GM12878 (cell line): ENCODE data around the gene AIFM1. TPM values are rescaled to one million over a fixed set of nuclear protein-coding genes. Genes with fewer than 3 reads are reported as not detected.

Experiments used
- ATAC-seq: fragments of 200-7000 bp; cut with Tn5 transposase; 3 replicates; pipeline ENCODE4 v1.9.1; 2020; ENCODE audit warnings: mild to moderate bottlenecking, moderate library complexity
- BruUV-seq: library from RNA; stranded (reverse); fragments of 400-500 nt; replicated peaks from 2 replicates; lab custom pipeline; 2021; lab: Mats Ljungman, UMichigan
- CTCF ChIA-PET: fragments of 300-600 bp; sonication (Branson Sonifier 250); formaldehyde crosslinking; extraction: SDS; loops from one replicate; lab custom pipeline; 2021; ENCODE audit warnings: inconsistent platforms; lab: Yijun Ruan, JAX
- POLR2A ChIA-PET: fragments of 350-600 bp; formaldehyde crosslinking; extraction: SDS; loops from one replicate; lab custom pipeline; 2021; ENCODE audit warnings: inconsistent platforms; lab: Charles Lee
- RAD21 ChIA-PET: fragments of 300-600 bp; sonication (Branson Sonifier 250); formaldehyde crosslinking; loops from one replicate; lab custom pipeline; 2023; ENCODE audit warnings: antibody characterized with exemption; ENCODE audit not compliant: unreplicated experiment; lab: Charles Lee
- SMC1A ChIA-PET: fragments of 300-600 bp; sonication (Branson Sonifier 250); formaldehyde crosslinking; loops from one replicate; lab custom pipeline; 2023; ENCODE audit not compliant: unreplicated experiment, uncharacterized antibody; lab: Charles Lee
- DNase-seq: peaks from one replicate; pipeline ENCODE4 v3.0.0-alpha.2; 2011; ENCODE audit warnings: low read depth, low spot score
- FAIRE-seq: peaks from 3 replicates; lab custom pipeline; 2011; peaks lifted over from hg19 to GRCh38; lab: Jason Lieb, UNC
- H2AFZ ChIP-seq: 2 replicates; pipeline ENCODE4 v1.6.0; 2011; ENCODE audit warnings: low read depth, low read length, control low read depth; ENCODE audit not compliant: control insufficient read depth
- H3K27ac ChIP-seq: 2 replicates; pipeline ENCODE4 v1.5.1; 2011; ENCODE audit warnings: control low read depth; ENCODE audit not compliant: control insufficient read depth, insufficient read depth
- H3K27me3 ChIP-seq, 2 experiments: replicated peaks in 1 of 2; 2 replicates each; pipeline versions ENCODE4 v1.6.0 to v1.6.1; 2011; ENCODE audit warnings: low read length in 1 of 2; ENCODE audit not compliant: control insufficient read depth in 2 of 2, insufficient read depth in 2 of 2
- H3K36me3 ChIP-seq, 2 experiments: 2 replicates each; pipeline ENCODE4 v1.5.1; 2011; ENCODE audit warnings: low read length in 1 of 2; ENCODE audit not compliant: control insufficient read depth in 2 of 2, insufficient read depth in 2 of 2
- H3K4me1 ChIP-seq: 2 replicates; pipeline ENCODE4 v1.6.1; 2011; ENCODE audit warnings: mild to moderate bottlenecking, low read length, moderate library complexity, mixed read lengths; ENCODE audit not compliant: control insufficient read depth, insufficient read depth
- H3K4me2 ChIP-seq: 2 replicates; pipeline ENCODE4 v1.6.0; 2011; ENCODE audit warnings: control low read depth; ENCODE audit not compliant: control insufficient read depth, insufficient read depth
- H3K4me3 ChIP-seq: fragments of 200-600 bp; sonication (generic); 2 replicates; pipeline ENCODE4 v1.5.1; 2016
- H3K79me2 ChIP-seq: 2 replicates; pipeline ENCODE4 v1.6.0; 2011; ENCODE audit warnings: low read length; ENCODE audit not compliant: control insufficient read depth, insufficient read depth
- H3K9ac ChIP-seq: 2 replicates; pipeline ENCODE4 v1.8.0; 2011; ENCODE audit warnings: low read length, control low read depth, mixed read lengths; ENCODE audit not compliant: control insufficient read depth, insufficient read depth
- H3K9me3 ChIP-seq: replicated peaks from 3 replicates; pipeline ENCODE4 v1.5.1; 2011; ENCODE audit warnings: mild to moderate bottlenecking, low read length; ENCODE audit not compliant: control insufficient read depth, insufficient read depth
- H4K20me1 ChIP-seq: 2 replicates; pipeline ENCODE4 v1.6.0; 2011; ENCODE audit not compliant: control insufficient read depth, insufficient read depth
- BCL3 ChIP-seq: IDR thresholded peaks from 2 replicates; pipeline ENCODE4 v1.6.1; 2011; ENCODE audit warnings: borderline replicate concordance, low read depth, mild to moderate bottlenecking, moderate library complexity, low read length; ENCODE audit not compliant: insufficient read depth, poor library complexity, severe bottlenecking
- CTCF ChIP-seq, 3 experiments: IDR thresholded peaks in 2 of 3; conservative IDR thresholded peaks in 1 of 3; 2 replicates each; pipeline ENCODE4 v1.5.1; 2011; ENCODE audit warnings: low read depth in 3 of 3, low read length in 3 of 3, mild to moderate bottlenecking in 3 of 3, control low read depth in 2 of 3, moderate library complexity in 2 of 3, inconsistent platforms in 1 of 3, mixed read lengths in 1 of 3; ENCODE audit not compliant: control insufficient read depth in 2 of 3, insufficient read depth in 1 of 3; ENCODE audit errors: extremely low read depth in 1 of 3
- EED ChIP-seq: sonication (generic); IDR thresholded peaks from 2 replicates; pipeline ENCODE4 v1.6.1; 2016; ENCODE audit warnings: antibody characterized with exemption, low read depth
- FOS ChIP-seq: IDR thresholded peaks from 3 replicates; pipeline ENCODE4 v1.6.1; 2011; ENCODE audit warnings: borderline replicate concordance; ENCODE audit not compliant: insufficient read length; ENCODE audit errors: extremely low read depth
- GATAD2B ChIP-seq: fragments of 450-650 bp; conservative IDR thresholded peaks from 2 replicates; pipeline ENCODE4 v1.6.1; 2017; ENCODE audit warnings: low read depth, mild to moderate bottlenecking, moderate library complexity
- HSF1 ChIP-seq: fragments of 150-350 bp; IDR thresholded peaks from 2 replicates; pipeline ENCODE4 v1.6.1; 2014; ENCODE audit warnings: mild to moderate bottlenecking, low read depth, low read length
- KDM1A ChIP-seq: fragments of 200-600 bp; sonication (generic); IDR thresholded peaks from 2 replicates; pipeline ENCODE4 v1.6.1; 2016; ENCODE audit warnings: borderline replicate concordance
- NFYB ChIP-seq: IDR thresholded peaks from 2 replicates; pipeline ENCODE4 v1.6.1; 2011; ENCODE audit warnings: low read depth, mild to moderate bottlenecking, low read length, improper control_type of control experiment, moderate library complexity; ENCODE audit not compliant: insufficient read depth
- POLR2AphosphoS5 ChIP-seq: IDR thresholded peaks from 2 replicates; pipeline ENCODE4 v1.6.1; 2011; ENCODE audit warnings: mild to moderate bottlenecking, low read length, inconsistent platforms
- TCF12 ChIP-seq: IDR thresholded peaks from 2 replicates; pipeline ENCODE4 v1.6.1; 2011; ENCODE audit warnings: low read depth, mild to moderate bottlenecking, low read length
- ZNF217 ChIP-seq: fragments of 450-650 bp; IDR thresholded peaks from 2 replicates; pipeline ENCODE4 v1.6.1; 2017; ENCODE audit warnings: antibody characterized with exemption, mild to moderate bottlenecking
- WGBS: methylation state at CpG from one replicate; pipeline ENCODE4 v1.1.6; 2016; ENCODE audit warnings: low lambda C conversion rate; ENCODE audit not compliant: insufficient replicate concordance, insufficient coverage; ENCODE audit errors: missing lambda C conversion rate; 5-methylcytosine and 5-hydroxymethylcytosine counted together
- in situ Hi-C: fragments of 300-500 bp; cut with MboI; formaldehyde crosslinking; loops from 9 replicates; pipeline ENCODE4 v1.14.3; 2018; ENCODE audit warnings: mixed read lengths
- intact Hi-C: fragments of 100-400 bp; cut with micrococcal nuclease; formaldehyde crosslinking; loops from one replicate; pipeline ENCODE4 v1.14.2; 2022; ENCODE audit not compliant: unreplicated experiment
- polyA plus RNA-seq, 11 experiments: library from polyadenylated mRNA; depleted of rRNA in 4 of 11; unstranded in 6 of 11; stranded (reverse) in 5 of 11; fragments of >200 nt; fragmentation: Nextera tagmentation in 4 of 11; fragmentation: Illumina TruSeq in 1 of 11; extraction: Ambion mirVana in 4 of 11; extraction: Trizol in 1 of 11; gene quantifications; 1 replicate in 1 of 11; 2 replicates in 10 of 11; pipeline versions ENCODE4 v1.2.1 to v1.2.3, GENCODE V29; 2011 to 2016; ENCODE audit warnings: inconsistent platforms in 2 of 11, missing spikeins in 2 of 11, low read depth in 1 of 11
- total RNA-seq, 4 experiments: library from RNA; depleted of rRNA in 3 of 4; stranded (reverse); fragments of >200 nt in 3 of 4; fragmentation: Illumina TruSeq in 1 of 4; extraction: Trizol in 1 of 4; gene quantifications; 2 replicates each; pipeline versions ENCODE4 v1.2.1 to v1.2.3, GENCODE V29; 2013 to 2021
- TF ChIP-seq, protein P1 (sequence below): fragments of 450-650 bp; IDR thresholded peaks from 2 replicates; pipeline ENCODE4 v1.6.1; 2016; ENCODE audit warnings: mild to moderate bottlenecking
- TF ChIP-seq, protein P2 (sequence below): fragments of 450-650 bp; IDR thresholded peaks from 2 replicates; pipeline ENCODE4 v1.6.1; 2018; ENCODE audit warnings: borderline replicate concordance, mild to moderate bottlenecking; ENCODE audit not compliant: partially characterized antibody
- TF ChIP-seq, protein P3 (sequence below): IDR thresholded peaks from 2 replicates; pipeline ENCODE4 v1.6.1; 2012; ENCODE audit warnings: low read depth, low read length, improper control_type of control experiment

AIFM1 gene
- total and polyA plus RNA-seq, 10 of the 15 experiments (the other 5 are each of a cell fraction or from before 2014, with no cell fraction given) = 44.2 to 121 (median 80.0) TPM

DNA sequence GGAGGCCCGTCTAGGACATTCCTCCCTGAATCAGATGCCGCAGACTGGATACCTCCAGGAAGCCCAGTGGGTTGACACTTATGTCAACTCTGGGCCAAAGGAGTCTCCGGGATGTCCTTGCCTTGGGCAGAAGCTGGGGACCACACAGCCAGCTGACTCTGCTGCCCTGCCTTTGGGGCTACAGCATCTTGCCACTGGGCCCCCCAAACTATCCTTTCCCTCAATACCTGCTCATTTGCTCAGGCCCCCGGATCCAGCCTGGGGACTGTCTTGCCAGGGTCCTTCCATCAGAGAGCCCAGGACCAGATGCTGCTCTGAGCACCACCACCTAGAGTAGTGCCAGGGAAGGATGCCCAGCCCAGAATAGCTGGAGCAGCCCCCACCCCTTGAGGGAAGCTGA, 25.2 kb upstream of the AIFM1 start:
- no peaks in the 10 kb centered on the region for H3K27me3 ChIP-seq
- DNase-seq = no peak
- ChIA-PET SMC1A (interaction anchor here (0.8 to 9.3 kb wide), 4 partner anchors 47 to 130 kb away, joined by 3 to 69 read pairs (median 8); no protein-coding TSS in a partner anchor), RAD21 (interaction anchor here (1.2 to 7.6 kb wide), 4 partner anchors 83 to 130 kb away, joined by 3 to 53 read pairs (median 8); no protein-coding TSS in a partner anchor), POLR2A (no interaction called here), CTCF (interaction anchor here (0.8 to 8.7 kb wide), 7 partner anchors 21 to 265 kb away, joined by 3 to 132 read pairs (median 6); no protein-coding TSS in a partner anchor)
- BruUV-seq = no TSS peak
- no peaks in the 10 kb centered on the region for H3K36me3 ChIP-seq
- H3K79me2 ChIP-seq = no peaks in the 10 kb centered on the region
- no peak overlapping the region for H2AFZ ChIP-seq
- H3K9me3 ChIP-seq = no peaks in the 10 kb centered on the region
- H3K4me3 ChIP-seq = no peak overlapping the region
- FAIRE-seq = no peak
- H3K27ac ChIP-seq = no peak overlapping the region
- no peak overlapping the region for H3K9ac ChIP-seq
- ATAC-seq = no peak
- H3K4me2 ChIP-seq = no peak overlapping the region
- peaks cover 4% of the 10 kb centered on the region; the same call in 1 of the 2 replicates for H3K4me1 ChIP-seq
- no peaks in the 10 kb centered on the region for H4K20me1 ChIP-seq
- intact Hi-C loops (loop anchor here (5.0 kb wide), 2 partner anchors 48 to 264 kb away; no protein-coding TSS in a partner anchor), in situ Hi-C loops (loop anchor here (25.0 kb wide), 1 partner anchor 578 kb away; no protein-coding TSS in a partner anchor)
- 60% methylated on average over 4 of the region's 4 CpGs for WGBS
- TF ChIP-seq TCF12 (no peak), KDM1A (no peak), CTCF (IDR thresholded peaks at IDR 0.05 in 2 of 3, conservative IDR thresholded peaks at IDR 0.05 in 1 of 3; ENCODE audit: control insufficient read depth in 2 of 3, extremely low read depth in 1 of 3, insufficient read depth in 1 of 3, low read depth in 3 of 3, low read length in 3 of 3) (no peak), FOS (no peak), NFYB (no peak), EED (no peak), HSF1 (no peak), GATAD2B (no peak), ZNF217 (no peak), BCL3 (no peak), POLR2AphosphoS5 (no peak)
- TF ChIP-seq, protein P1, sequence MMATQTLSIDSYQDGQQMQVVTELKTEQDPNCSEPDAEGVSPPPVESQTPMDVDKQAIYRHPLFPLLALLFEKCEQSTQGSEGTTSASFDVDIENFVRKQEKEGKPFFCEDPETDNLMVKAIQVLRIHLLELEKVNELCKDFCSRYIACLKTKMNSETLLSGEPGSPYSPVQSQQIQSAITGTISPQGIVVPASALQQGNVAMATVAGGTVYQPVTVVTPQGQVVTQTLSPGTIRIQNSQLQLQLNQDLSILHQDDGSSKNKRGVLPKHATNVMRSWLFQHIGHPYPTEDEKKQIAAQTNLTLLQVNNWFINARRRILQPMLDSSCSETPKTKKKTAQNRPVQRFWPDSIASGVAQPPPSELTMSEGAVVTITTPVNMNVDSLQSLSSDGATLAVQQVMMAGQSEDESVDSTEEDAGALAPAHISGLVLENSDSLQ = no peak
- TF ChIP-seq, protein P2, sequence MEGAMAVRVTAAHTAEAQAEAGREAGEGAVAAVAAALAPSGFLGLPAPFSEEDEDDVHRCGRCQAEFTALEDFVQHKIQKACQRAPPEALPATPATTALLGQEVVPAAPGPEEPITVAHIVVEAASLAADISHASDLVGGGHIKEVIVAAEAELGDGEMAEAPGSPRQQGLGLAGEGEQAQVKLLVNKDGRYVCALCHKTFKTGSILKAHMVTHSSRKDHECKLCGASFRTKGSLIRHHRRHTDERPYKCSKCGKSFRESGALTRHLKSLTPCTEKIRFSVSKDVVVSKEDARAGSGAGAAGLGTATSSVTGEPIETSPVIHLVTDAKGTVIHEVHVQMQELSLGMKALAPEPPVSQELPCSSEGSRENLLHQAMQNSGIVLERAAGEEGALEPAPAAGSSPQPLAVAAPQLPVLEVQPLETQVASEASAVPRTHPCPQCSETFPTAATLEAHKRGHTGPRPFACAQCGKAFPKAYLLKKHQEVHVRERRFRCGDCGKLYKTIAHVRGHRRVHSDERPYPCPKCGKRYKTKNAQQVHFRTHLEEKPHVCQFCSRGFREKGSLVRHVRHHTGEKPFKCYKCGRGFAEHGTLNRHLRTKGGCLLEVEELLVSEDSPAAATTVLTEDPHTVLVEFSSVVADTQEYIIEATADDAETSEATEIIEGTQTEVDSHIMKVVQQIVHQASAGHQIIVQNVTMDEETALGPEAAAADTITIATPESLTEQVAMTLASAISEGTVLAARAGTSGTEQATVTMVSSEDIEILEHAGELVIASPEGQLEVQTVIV = no peak
- TF ChIP-seq, protein P3, sequence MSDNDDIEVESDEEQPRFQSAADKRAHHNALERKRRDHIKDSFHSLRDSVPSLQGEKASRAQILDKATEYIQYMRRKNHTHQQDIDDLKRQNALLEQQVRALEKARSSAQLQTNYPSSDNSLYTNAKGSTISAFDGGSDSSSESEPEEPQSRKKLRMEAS = no peak
